Body of pancreas (tissue), 4 donors: Measurements from ENCODE around the gene SLC25A23. TPM values are rescaled to one million over a fixed set of nuclear protein-coding genes. Genes with fewer than 3 reads are reported as not detected.

ENCODE experiments used
- ATAC-seq: fragments of 150-250 bp; one replicate; pipeline ENCODE4 v1.9.1; 2016
- DNase-seq, 4 donors: peaks; one replicate each; pipeline ENCODE4 v3.0.0-alpha.2; 2019
- H3K27ac ChIP-seq, 4 donors: fragments of 200-600 bp; sonication (generic); 1 replicate in 3 of 4; 2 replicates in 1 of 4; pipeline versions ENCODE4 v1.5.1 to v1.6.1; 2016 to 2019; ENCODE audit warnings: mild to moderate bottlenecking in 1 of 4, mixed read lengths in 1 of 4, moderate library complexity in 1 of 4
- H3K27me3 ChIP-seq, 2 donors: fragments of 200-600 bp; sonication (generic); one replicate each; pipeline ENCODE4 v1.6.0; 2016; ENCODE audit warnings: mild to moderate bottlenecking in 1 of 2
- H3K36me3 ChIP-seq, 2 donors: fragments of 200-600 bp; sonication (generic); replicated peaks in 1 of 2; 2 replicates each; pipeline ENCODE4 v1.5.1; 2016; ENCODE audit warnings: low read depth in 2 of 2; ENCODE audit not compliant: insufficient read depth in 1 of 2
- H3K4me1 ChIP-seq: fragments of 200-600 bp; sonication (generic); one replicate; pipeline ENCODE4 v1.6.0; 2016
- H3K4me3 ChIP-seq, 2 donors: fragments of 200-600 bp; sonication (generic); 1 replicate in 1 of 2; 2 replicates in 1 of 2; pipeline ENCODE4 v1.5.1; 2016 to 2019
- H3K9me3 ChIP-seq, 3 donors: fragments of 200-600 bp; sonication (generic); 1 replicate in 2 of 3; 2 replicates in 1 of 3; pipeline ENCODE4 v1.5.1; 2016
- POLR2A ChIP-seq, 3 donors: fragments of 450-650 bp; IDR thresholded peaks; one replicate each; pipeline ENCODE4 v1.6.1; 2016; ENCODE audit warnings: antibody characterized with exemption in 3 of 3, mild to moderate bottlenecking in 2 of 3
- WGBS, 2 donors: methylation state at CpG; one replicate each; pipeline ENCODE4 v1.1.5; 2017; 5-methylcytosine and 5-hydroxymethylcytosine counted together
- intact Hi-C: fragments of 100-400 bp; cut with DNase I; formaldehyde crosslinking; loops from one replicate; pipeline ENCODE4 v1.15.1; 2023
- total RNA-seq, 2 donors: library from RNA; depleted of rRNA; stranded (reverse); fragments of >200 nt; gene quantifications; one replicate each; pipeline ENCODE4 v1.1.0, GENCODE V29; 2016
- TF ChIP-seq, protein P1 (sequence below), 7 experiments: fragments of 450-650 bp in 4 of 7; fragments of 200-600 bp in 3 of 7; sonication (generic) in 3 of 7; IDR thresholded peaks; one replicate each; pipeline ENCODE4 v1.5.1; 2016 to 2019; ENCODE audit warnings: antibody characterized with exemption in 7 of 7

SLC25A23 gene
- total RNA-seq, 2 donors from 2014 or later = 11.5 to 49.3 TPM

DNA sequence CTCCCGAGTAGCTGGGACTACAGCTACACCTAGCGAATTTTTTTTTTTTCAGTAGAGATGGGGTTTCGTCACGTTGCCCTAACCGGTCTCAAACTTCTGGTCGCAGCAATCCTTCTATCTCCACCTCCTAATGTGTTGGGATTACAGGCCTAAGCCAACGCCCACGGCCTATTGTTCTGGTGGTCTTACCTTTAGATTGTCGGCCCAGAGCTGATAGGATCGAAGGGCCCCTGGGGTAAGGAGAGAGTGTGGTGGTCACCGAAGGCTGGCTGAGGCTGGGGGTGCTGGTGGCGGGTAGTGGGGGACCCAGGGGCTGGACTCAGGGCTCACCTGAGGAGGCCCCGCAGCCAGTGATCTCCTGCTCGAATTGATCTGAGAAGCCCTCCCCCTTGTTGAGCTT, 11.5 kb upstream of the SLC25A23 start:
- H3K36me3 ChIP-seq = peaks cover 0 to 3% of the 10 kb centered on the region in 2 donors
- DNase-seq (no peak), ATAC-seq (no peak)
- H3K4me1 ChIP-seq = peaks cover 20% of the 10 kb centered on the region
- 75 to 83% methylated on average over 12 to 13 of the region's 14 CpGs for WGBS, 2 donors
- intact Hi-C loops = no loop called here
- TF ChIP-seq, protein P1, sequence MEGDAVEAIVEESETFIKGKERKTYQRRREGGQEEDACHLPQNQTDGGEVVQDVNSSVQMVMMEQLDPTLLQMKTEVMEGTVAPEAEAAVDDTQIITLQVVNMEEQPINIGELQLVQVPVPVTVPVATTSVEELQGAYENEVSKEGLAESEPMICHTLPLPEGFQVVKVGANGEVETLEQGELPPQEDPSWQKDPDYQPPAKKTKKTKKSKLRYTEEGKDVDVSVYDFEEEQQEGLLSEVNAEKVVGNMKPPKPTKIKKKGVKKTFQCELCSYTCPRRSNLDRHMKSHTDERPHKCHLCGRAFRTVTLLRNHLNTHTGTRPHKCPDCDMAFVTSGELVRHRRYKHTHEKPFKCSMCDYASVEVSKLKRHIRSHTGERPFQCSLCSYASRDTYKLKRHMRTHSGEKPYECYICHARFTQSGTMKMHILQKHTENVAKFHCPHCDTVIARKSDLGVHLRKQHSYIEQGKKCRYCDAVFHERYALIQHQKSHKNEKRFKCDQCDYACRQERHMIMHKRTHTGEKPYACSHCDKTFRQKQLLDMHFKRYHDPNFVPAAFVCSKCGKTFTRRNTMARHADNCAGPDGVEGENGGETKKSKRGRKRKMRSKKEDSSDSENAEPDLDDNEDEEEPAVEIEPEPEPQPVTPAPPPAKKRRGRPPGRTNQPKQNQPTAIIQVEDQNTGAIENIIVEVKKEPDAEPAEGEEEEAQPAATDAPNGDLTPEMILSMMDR (IDR thresholded peaks at IDR 0.05) = no peak
- TF ChIP-seq POLR2A (IDR thresholded peaks at IDR 0.05) = no peak
- H3K9me3 ChIP-seq = no peaks in the 10 kb centered on the region
- no peak overlapping the region for H3K4me3 ChIP-seq
- H3K27me3 ChIP-seq = no peaks in the 10 kb centered on the region
- H3K27ac ChIP-seq = no peak overlapping the region

DNA sequence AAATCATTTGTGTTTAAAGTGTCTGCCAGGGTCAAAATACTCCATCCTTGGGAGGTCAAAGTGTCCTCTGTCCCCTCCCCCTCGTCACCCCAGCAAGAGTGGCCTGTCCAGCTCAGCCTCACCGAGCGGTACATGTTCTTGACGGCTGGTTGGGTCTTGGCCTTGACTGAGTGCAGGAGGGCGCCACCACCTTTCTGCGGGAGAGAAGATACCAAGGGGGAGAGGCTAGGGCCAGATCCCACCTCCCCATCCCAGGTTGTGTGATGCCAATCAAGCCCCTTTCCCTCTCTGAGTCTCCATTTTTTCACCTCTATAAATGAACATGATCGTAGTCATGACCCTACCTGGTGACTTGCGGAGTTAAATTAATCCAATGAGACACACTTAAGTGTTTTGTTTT, 10.6 kb upstream of the SLC25A23 start:
- no peak overlapping the region for H3K27ac ChIP-seq
- peaks cover 0 to 3% of the 10 kb centered on the region in 2 donors for H3K36me3 ChIP-seq
- ATAC-seq = no peak
- no peak for DNase-seq
- TF ChIP-seq, protein P1 (IDR thresholded peaks at IDR 0.05) = no peak
- TF ChIP-seq POLR2A (IDR thresholded peaks at IDR 0.05) = no peak
- 69 to 75% methylated on average over 6 to 8 of the region's 8 CpGs for WGBS, 2 donors
- no peaks in the 10 kb centered on the region for H3K27me3 ChIP-seq
- H3K4me1 ChIP-seq = peaks cover 19% of the 10 kb centered on the region
- intact Hi-C loops = no loop called here
- no peak overlapping the region for H3K4me3 ChIP-seq
- H3K9me3 ChIP-seq = no peaks in the 10 kb centered on the region

DNA sequence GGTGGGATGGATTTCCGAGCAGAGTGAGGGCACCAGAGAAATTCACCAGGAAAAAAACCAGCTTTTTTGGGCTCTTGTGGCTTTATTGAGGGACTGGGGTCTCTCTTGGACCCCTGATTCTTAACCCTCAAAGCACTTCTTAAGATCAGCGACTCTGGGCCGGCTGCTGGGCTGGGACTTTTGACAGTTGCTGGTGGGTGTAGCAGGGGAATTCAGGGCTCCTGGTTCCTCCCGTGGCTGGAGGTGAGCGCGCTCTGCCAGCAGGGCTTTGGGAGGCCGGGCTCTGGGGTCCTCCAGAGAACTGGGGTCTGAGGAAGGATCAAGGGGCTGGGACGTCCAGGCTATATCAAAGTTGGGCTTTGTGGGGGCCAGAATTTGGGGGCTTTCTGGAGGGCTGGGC, 7.8 kb upstream of the SLC25A23 start:
- WGBS, 2 donors = 85 to 90% methylated on average over 2 to 8 of the region's 8 CpGs
- H3K27ac ChIP-seq = no peak overlapping the region
- H3K4me1 ChIP-seq = peaks cover 15% of the 10 kb centered on the region
- H3K9me3 ChIP-seq = no peaks in the 10 kb centered on the region
- no peaks in the 10 kb centered on the region for H3K27me3 ChIP-seq
- TF ChIP-seq POLR2A (IDR thresholded peaks at IDR 0.05) = no peak
- TF ChIP-seq, protein P1 (IDR thresholded peaks at IDR 0.05) = no peak
- H3K4me3 ChIP-seq = no peak overlapping the region
- intact Hi-C loops = no loop called here
- ATAC-seq = no peak
- DNase-seq = no peak
- peaks cover 0 to 3% of the 10 kb centered on the region in 2 donors for H3K36me3 ChIP-seq

DNA sequence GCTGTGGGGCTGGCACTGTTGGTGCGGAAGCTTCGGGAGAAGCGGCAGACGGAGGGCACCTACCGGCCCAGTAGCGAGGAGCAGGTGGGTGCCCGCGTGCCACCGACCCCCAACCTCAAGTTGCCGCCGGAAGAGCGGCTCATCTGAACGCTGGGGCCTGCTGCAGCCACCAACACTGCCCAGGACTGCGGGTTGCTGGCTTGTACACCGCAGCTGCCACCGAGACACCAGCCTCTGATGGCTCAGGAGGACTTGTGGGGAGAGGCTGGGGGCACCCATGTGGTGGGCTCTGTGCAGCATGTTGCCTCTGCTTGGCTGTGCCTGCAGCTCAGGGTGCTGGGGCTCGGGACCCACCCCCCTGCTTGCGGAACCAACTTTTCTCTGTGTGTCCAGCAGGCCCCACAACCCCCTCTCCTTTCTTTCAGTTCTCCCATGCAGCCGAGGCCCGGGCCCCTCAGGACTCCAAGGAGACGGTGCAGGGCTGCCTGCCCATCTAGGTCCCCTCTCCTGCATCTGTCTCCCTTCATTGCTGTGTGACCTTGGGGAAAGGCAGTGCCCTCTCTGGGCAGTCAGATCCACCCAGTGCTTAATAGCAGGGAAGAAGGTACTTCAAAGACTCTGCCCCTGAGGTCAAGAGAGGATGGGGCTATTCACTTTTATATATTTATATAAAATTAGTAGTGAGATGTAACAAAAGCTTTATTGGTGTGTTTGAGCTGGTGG, 7.1 kb upstream of the SLC25A23 start:
- Histone ChIP-seq H3K27me3 (no peaks in the 10 kb centered on the region), H3K36me3 (peaks cover 0 to 3% of the 10 kb centered on the region in 2 donors), H3K9me3 (no peaks in the 10 kb centered on the region), H3K4me3 (no peak overlapping the region), H3K27ac (no peak overlapping the region), H3K4me1 (peaks cover 13% of the 10 kb centered on the region)
- 93% methylated on average over 8 to 21 of the region's 21 CpGs for WGBS, 2 donors
- ATAC-seq (no peak), DNase-seq (no peak)
- no peak for TF ChIP-seq POLR2A (IDR thresholded peaks at IDR 0.05)
- TF ChIP-seq, protein P1 (IDR thresholded peaks at IDR 0.05) = no peak
- intact Hi-C loops = no loop called here

- TF ChIP-seq, protein P1 (IDR thresholded peaks at IDR 0.05) = no peak
- TF ChIP-seq POLR2A (IDR thresholded peaks at IDR 0.05) = no peak
- 91 to 95% methylated on average over 7 to 8 of the region's 8 CpGs for WGBS, 2 donors
- DNase-seq = no peak
- intact Hi-C loops = no loop called here
- Histone ChIP-seq H3K27ac (no peak overlapping the region), H3K27me3 (no peaks in the 10 kb centered on the region), H3K36me3 (peaks cover 0 to 3% of the 10 kb centered on the region in 2 donors), H3K4me1 (peaks cover 13% of the 10 kb centered on the region), H3K4me3 (no peak overlapping the region), H3K9me3 (no peaks in the 10 kb centered on the region)
- no peak for ATAC-seq
Observed at GRCh38 chr19:6465663-6466062, 6.1 kb upstream of the SLC25A23 start.
